ENCODE measurements around the gene GRIA1.

Gene GRIA1

DNA sequence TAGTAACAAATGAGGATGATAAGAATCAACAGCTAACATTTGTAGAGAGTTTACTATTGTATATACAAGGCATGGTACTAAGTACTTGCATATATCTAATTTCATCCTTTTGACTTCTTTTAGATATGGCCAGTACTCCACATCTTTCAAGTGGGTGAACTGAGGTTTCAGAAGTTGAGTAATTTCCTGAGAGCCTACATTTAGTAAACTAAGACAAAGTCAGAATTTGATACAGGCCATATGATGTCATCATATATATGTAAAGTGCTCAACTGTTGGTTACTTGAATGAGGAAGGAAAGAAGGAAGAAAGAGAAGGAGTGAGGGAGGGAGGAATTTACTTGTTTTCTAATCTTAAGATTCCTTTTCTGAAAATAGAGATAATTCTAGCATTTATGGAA lies 52.8 kb downstream of the GRIA1 start:
- Histone ChIP-seq H3K27me3 (ENCODE audit: control insufficient read depth in 1 of 2, insufficient read depth in 2 of 2, low read length in 2 of 2) (no peaks in the 10 kb centered on the region), H3K9ac (ENCODE audit: low read depth in 1 of 2, low read length in 2 of 2) (no peak overlapping the region), H3K36me3 (ENCODE audit: control insufficient read depth in 1 of 2, insufficient read depth in 2 of 2, low read length in 2 of 2) (no peaks in the 10 kb centered on the region), H3K9me3 (ENCODE audit: control insufficient read depth in 1 of 2, low read length in 2 of 2) (no peaks in the 10 kb centered on the region), H3K4me3 (ENCODE audit: low read depth in 1 of 2, low read length in 2 of 2) (no peak overlapping the region), H3K27ac (ENCODE audit: low read depth, low read length) (no peak overlapping the region), H3K4me1 (ENCODE audit: control insufficient read depth in 1 of 2, insufficient read depth in 2 of 2, low read length in 2 of 2) (no peaks in the 10 kb centered on the region)

DNA sequence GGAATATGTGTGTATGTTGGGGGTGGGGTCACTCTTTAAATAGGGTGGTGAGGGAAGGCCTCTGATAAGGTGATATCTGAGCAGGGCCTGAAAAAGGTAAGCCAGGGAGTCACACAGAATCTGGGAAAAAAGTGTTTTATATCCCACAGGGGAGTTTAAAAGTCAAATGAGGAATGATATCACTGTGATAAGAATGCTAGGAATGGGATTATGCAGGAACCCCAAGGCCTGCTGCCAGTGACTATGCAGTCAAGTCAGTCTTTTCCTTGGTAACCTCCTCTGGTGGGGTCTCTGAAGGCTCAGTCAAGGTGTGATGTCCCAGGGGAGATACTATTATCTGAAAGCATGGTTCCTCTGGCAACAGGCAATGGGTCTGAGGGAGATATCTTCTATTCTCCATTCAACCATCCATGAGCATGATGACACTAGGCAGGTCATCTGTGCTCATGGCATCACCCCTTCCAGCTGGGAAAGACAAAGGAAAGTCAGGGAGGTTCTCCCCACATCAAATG lies 53.5 kb downstream of the GRIA1 start:
- Histone ChIP-seq H3K4me3 (ENCODE audit: low read depth in 1 of 2, low read length in 2 of 2) (no peak overlapping the region), H3K36me3 (ENCODE audit: control insufficient read depth in 1 of 2, insufficient read depth in 2 of 2, low read length in 2 of 2) (no peaks in the 10 kb centered on the region), H3K4me1 (ENCODE audit: control insufficient read depth in 1 of 2, insufficient read depth in 2 of 2, low read length in 2 of 2) (no peaks in the 10 kb centered on the region), H3K27ac (ENCODE audit: low read depth, low read length) (no peak overlapping the region), H3K9me3 (ENCODE audit: control insufficient read depth in 1 of 2, low read length in 2 of 2) (no peaks in the 10 kb centered on the region), H3K27me3 (ENCODE audit: control insufficient read depth in 1 of 2, insufficient read depth in 2 of 2, low read length in 2 of 2) (no peaks in the 10 kb centered on the region), H3K9ac (ENCODE audit: low read depth in 1 of 2, low read length in 2 of 2) (no peak overlapping the region)

DNA sequence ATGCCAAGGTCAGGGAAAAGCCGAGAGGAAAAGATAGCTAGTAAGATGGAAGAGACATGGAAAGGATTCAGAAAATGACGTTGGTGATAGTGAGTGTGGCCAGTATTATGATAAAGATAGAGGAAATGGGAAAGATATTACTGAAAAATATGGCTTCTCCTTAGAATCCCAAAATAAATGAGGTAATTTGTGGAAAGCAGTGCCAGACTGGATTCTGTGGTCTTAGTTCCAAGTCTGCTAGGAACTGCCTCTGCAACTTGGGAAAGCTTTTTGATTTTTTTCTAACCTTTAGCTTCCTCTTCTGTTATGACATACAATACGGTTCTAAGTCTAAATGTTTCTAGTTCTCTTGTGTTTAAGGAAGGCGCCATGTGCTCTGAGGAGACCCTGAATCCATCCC lies 54.2 kb downstream of the GRIA1 start:
- H3K27ac ChIP-seq (ENCODE audit: low read depth, low read length) = no peak overlapping the region
- no peaks in the 10 kb centered on the region for H3K27me3 ChIP-seq (ENCODE audit: control insufficient read depth in 1 of 2, insufficient read depth in 2 of 2, low read length in 2 of 2)
- H3K4me3 ChIP-seq (ENCODE audit: low read depth in 1 of 2, low read length in 2 of 2) = no peak overlapping the region
- H3K9me3 ChIP-seq (ENCODE audit: control insufficient read depth in 1 of 2, low read length in 2 of 2) = no peaks in the 10 kb centered on the region
- no peaks in the 10 kb centered on the region for H3K36me3 ChIP-seq (ENCODE audit: control insufficient read depth in 1 of 2, insufficient read depth in 2 of 2, low read length in 2 of 2)
- no peaks in the 10 kb centered on the region for H3K4me1 ChIP-seq (ENCODE audit: control insufficient read depth in 1 of 2, insufficient read depth in 2 of 2, low read length in 2 of 2)
- no peak overlapping the region for H3K9ac ChIP-seq (ENCODE audit: low read depth in 1 of 2, low read length in 2 of 2)

DNA sequence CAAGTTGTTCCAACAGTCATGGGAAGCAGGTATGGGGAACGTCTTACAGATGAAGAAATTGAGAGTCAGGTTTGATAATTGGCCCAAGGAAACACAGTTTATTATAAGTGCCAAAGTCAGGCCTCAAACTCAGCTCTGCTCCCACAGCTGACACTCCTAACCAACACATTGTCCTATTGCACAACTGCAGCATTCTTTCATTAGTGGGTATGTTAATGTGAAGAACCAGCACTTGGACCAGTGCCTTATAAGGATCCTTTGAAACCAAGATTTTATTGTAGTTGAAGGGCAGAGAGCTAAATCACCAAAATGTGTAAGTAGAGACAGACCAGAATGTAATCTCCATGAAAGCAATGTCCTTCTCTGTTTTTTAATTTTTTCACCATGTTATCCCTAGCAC lies 56.1 kb downstream of the GRIA1 start:
- Histone ChIP-seq H3K4me3 (ENCODE audit: low read depth in 1 of 2, low read length in 2 of 2) (no peak overlapping the region), H3K9me3 (ENCODE audit: control insufficient read depth in 1 of 2, low read length in 2 of 2) (no peaks in the 10 kb centered on the region), H3K4me1 (ENCODE audit: control insufficient read depth in 1 of 2, insufficient read depth in 2 of 2, low read length in 2 of 2) (no peaks in the 10 kb centered on the region), H3K27me3 (ENCODE audit: control insufficient read depth in 1 of 2, insufficient read depth in 2 of 2, low read length in 2 of 2) (no peaks in the 10 kb centered on the region), H3K9ac (ENCODE audit: low read depth in 1 of 2, low read length in 2 of 2) (no peak overlapping the region), H3K27ac (ENCODE audit: low read depth, low read length) (no peak overlapping the region), H3K36me3 (ENCODE audit: control insufficient read depth in 1 of 2, insufficient read depth in 2 of 2, low read length in 2 of 2) (no peaks in the 10 kb centered on the region)

DNA sequence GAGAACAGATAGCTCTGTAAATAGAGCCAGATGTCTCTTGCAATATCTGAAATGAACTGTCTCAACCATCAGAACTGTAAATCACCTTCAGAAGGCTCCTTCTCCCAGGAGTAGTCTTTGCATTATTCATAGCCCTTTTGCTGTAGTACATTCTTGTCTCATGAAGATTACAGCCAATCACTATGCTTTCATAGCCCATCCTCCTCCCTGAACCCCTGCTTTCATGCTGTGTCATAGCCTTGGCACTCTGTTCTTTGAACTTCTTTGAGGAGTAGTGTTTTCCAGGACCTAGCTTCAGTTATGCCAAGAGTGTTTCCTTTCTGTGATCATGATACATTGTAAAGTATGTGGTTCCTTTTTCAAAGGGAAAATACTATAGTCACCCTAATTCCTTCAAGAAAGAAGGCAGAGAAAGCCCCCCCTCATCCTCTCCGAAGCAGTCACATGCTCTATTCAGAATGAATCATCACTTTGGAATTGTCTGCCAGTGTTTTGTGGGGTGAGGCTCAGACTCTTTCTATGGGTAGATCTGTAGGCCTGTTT lies 61.1 kb downstream of the GRIA1 start:
- H3K27me3 ChIP-seq (ENCODE audit: control insufficient read depth in 1 of 2, insufficient read depth in 2 of 2, low read length in 2 of 2) = no peaks in the 10 kb centered on the region
- H3K9ac ChIP-seq (ENCODE audit: low read depth in 1 of 2, low read length in 2 of 2) = no peak overlapping the region
- H3K4me1 ChIP-seq (ENCODE audit: control insufficient read depth in 1 of 2, insufficient read depth in 2 of 2, low read length in 2 of 2) = peaks cover 0 to 4% of the 10 kb centered on the region in 2 donors
- H3K27ac ChIP-seq (ENCODE audit: low read depth, low read length) = no peak overlapping the region
- H3K4me3 ChIP-seq (ENCODE audit: low read depth in 1 of 2, low read length in 2 of 2) = no peak overlapping the region
- H3K9me3 ChIP-seq (ENCODE audit: control insufficient read depth in 1 of 2, low read length in 2 of 2) = no peaks in the 10 kb centered on the region
- H3K36me3 ChIP-seq (ENCODE audit: control insufficient read depth in 1 of 2, insufficient read depth in 2 of 2, low read length in 2 of 2) = no peaks in the 10 kb centered on the region

DNA sequence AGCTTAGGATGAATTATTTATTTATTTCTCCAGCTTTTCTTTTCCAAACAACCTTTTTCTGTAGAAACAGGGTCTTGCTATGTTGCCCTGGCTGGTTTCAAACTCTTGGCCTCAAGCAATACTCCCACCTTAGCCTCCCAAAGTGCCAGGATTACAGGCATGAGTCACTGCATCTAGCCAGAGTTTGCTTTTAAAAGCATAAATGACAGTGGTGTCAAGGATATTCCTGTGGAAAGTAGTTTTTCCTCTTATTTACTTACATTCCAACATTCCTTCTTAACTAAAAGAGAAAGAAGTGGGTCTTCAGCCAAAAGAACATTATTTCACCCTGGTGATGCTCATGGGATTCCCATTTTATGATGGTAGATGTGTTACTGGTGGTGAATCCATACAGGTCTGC lies 62.4 kb downstream of the GRIA1 start:
- no peak overlapping the region for H3K4me3 ChIP-seq (ENCODE audit: low read depth in 1 of 2, low read length in 2 of 2)

DNA sequence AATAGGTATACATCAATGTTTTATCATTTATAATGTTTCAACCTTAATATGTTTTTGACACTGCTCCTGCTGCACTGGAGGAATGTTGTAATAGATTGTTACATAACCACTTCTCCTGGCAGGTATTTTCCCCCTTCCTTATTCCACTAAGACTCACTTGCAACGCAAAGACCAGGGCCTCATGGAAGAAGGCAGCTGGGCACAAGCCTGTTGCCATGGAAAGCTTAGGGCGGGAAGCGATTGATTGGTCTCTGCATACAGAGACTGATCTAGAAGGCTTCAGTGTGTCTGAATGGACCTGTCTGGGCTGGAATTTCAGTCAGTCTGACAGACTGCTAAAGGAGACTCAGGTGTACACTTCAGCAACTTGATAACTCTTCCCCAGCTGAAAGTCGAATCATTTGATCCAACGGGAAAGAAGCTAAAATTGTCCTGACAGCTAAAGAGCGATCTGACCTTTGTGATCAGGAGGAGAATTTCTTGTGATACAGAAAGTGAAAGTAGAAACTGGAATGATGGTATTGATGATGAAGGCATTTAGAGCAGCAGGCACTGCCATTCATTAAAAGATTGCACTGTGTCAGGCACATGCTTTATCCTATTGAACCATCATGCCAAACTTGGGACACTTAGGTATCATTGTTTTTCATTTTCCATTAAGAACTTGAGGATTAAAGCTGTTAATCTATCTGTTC lies 65.1 kb downstream of the GRIA1 start:
- H3K27me3 ChIP-seq (ENCODE audit: control insufficient read depth in 1 of 2, insufficient read depth in 2 of 2, low read length in 2 of 2) = no peaks in the 10 kb centered on the region
- no peak overlapping the region for H3K27ac ChIP-seq (ENCODE audit: low read depth, low read length)
- no peaks in the 10 kb centered on the region for H3K9me3 ChIP-seq (ENCODE audit: control insufficient read depth in 1 of 2, low read length in 2 of 2)
- H3K36me3 ChIP-seq (ENCODE audit: control insufficient read depth in 1 of 2, insufficient read depth in 2 of 2, low read length in 2 of 2) = no peaks in the 10 kb centered on the region
- peak overlapping the region; percentile 38 to 51 for H3K4me3 ChIP-seq (ENCODE audit: low read depth in 1 of 2, low read length in 2 of 2)
- no peak overlapping the region for H3K9ac ChIP-seq (ENCODE audit: low read depth in 1 of 2, low read length in 2 of 2)
- H3K4me1 ChIP-seq (ENCODE audit: control insufficient read depth in 1 of 2, insufficient read depth in 2 of 2, low read length in 2 of 2) = peaks cover 0 to 4% of the 10 kb centered on the region in 2 donors

More for the DNA sequence above, 62.4 kb downstream of the GRIA1 start:
- Histone ChIP-seq H3K9me3 (ENCODE audit: control insufficient read depth in 1 of 2, low read length in 2 of 2) (no peaks in the 10 kb centered on the region), H3K4me1 (ENCODE audit: control insufficient read depth in 1 of 2, insufficient read depth in 2 of 2, low read length in 2 of 2) (peaks cover 0 to 4% of the 10 kb centered on the region in 2 donors), H3K9ac (ENCODE audit: low read depth in 1 of 2, low read length in 2 of 2) (no peak overlapping the region), H3K27ac (ENCODE audit: low read depth, low read length) (no peak overlapping the region), H3K36me3 (ENCODE audit: control insufficient read depth in 1 of 2, insufficient read depth in 2 of 2, low read length in 2 of 2) (no peaks in the 10 kb centered on the region), H3K27me3 (ENCODE audit: control insufficient read depth in 1 of 2, insufficient read depth in 2 of 2, low read length in 2 of 2) (no peaks in the 10 kb centered on the region)

DNA sequence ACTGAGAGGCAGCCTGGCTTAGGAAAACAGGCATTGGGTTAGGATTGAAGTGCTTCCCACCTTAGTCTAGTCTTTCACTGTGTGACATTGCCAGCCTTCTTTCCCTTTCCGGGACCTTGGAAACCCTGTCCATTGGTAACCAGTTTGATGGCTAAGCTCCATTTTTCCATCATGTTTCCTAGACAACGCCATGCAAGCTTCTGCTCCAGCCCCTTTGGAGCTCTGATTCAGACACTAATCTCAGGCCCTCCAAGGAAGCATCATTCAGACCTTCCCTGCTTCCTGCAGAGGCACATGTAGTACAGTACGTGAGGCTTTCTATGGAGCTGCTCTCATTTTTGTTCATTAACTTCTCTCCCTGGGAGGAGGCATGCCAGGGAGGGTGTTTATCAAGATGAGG lies 68.5 kb downstream of the GRIA1 start:
- H3K27me3 ChIP-seq (ENCODE audit: control insufficient read depth in 1 of 2, insufficient read depth in 2 of 2, low read length in 2 of 2) = no peaks in the 10 kb centered on the region
- no peaks in the 10 kb centered on the region for H3K36me3 ChIP-seq (ENCODE audit: control insufficient read depth in 1 of 2, insufficient read depth in 2 of 2, low read length in 2 of 2)
- no peak overlapping the region for H3K4me3 ChIP-seq (ENCODE audit: low read depth in 1 of 2, low read length in 2 of 2)
- H3K4me1 ChIP-seq (ENCODE audit: control insufficient read depth in 1 of 2, insufficient read depth in 2 of 2, low read length in 2 of 2) = peaks cover 0 to 4% of the 10 kb centered on the region in 2 donors
- no peaks in the 10 kb centered on the region for H3K9me3 ChIP-seq (ENCODE audit: control insufficient read depth in 1 of 2, low read length in 2 of 2)
- H3K9ac ChIP-seq (ENCODE audit: low read depth in 1 of 2, low read length in 2 of 2) = no peak overlapping the region
- H3K27ac ChIP-seq (ENCODE audit: low read depth, low read length) = no peak overlapping the region

DNA sequence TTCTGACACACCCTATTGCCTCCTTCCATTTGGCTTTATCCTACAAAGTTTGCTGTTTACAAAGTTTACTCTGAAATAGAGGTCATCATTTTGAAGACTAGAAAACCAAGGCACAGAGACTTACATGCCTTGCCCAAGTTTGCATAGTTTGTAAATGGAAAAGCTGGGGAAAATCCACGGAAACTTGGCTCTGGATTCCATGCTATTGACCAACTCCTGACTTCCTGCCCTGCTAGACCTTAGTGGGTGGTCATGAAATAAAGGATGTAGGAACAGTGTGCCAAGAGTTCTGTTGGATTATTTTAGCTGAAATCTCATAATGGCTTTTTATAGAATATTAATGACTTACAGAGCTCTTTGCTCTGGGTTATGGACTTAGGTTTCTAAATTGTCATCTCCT lies 69.5 kb downstream of the GRIA1 start:
- Histone ChIP-seq H3K36me3 (ENCODE audit: control insufficient read depth in 1 of 2, insufficient read depth in 2 of 2, low read length in 2 of 2) (no peaks in the 10 kb centered on the region), H3K27ac (ENCODE audit: low read depth, low read length) (no peak overlapping the region), H3K9ac (ENCODE audit: low read depth in 1 of 2, low read length in 2 of 2) (no peak overlapping the region), H3K9me3 (ENCODE audit: control insufficient read depth in 1 of 2, low read length in 2 of 2) (no peaks in the 10 kb centered on the region), H3K4me3 (ENCODE audit: low read depth in 1 of 2, low read length in 2 of 2) (no peak overlapping the region), H3K4me1 (ENCODE audit: control insufficient read depth in 1 of 2, insufficient read depth in 2 of 2, low read length in 2 of 2) (peaks cover 0 to 4% of the 10 kb centered on the region in 2 donors), H3K27me3 (ENCODE audit: control insufficient read depth in 1 of 2, insufficient read depth in 2 of 2, low read length in 2 of 2) (no peaks in the 10 kb centered on the region)

DNA sequence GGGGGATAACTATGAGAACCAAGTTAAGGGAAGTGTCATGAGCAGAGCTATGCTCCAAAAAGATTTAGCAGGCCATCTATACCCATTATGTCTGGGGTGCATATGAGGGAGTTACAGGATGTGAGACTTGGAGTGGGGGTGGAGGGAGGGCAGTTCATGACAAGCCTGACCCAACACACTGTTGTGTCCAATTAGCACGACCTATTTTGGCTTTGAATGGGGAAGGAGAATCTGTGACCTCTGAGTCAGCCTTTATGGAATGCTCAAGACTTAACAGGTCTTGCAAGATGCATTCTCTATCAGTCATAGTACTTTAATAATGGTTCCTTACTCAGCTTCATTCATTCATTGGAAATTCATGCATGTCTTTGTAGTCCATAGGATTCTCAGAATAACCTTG lies 71.7 kb downstream of the GRIA1 start:
- no peaks in the 10 kb centered on the region for H3K36me3 ChIP-seq (ENCODE audit: control insufficient read depth in 1 of 2, insufficient read depth in 2 of 2, low read length in 2 of 2)
- no peak overlapping the region for H3K4me3 ChIP-seq (ENCODE audit: low read depth in 1 of 2, low read length in 2 of 2)
- no peaks in the 10 kb centered on the region for H3K9me3 ChIP-seq (ENCODE audit: control insufficient read depth in 1 of 2, low read length in 2 of 2)
- H3K9ac ChIP-seq (ENCODE audit: low read depth in 1 of 2, low read length in 2 of 2) = no peak overlapping the region
- no peaks in the 10 kb centered on the region for H3K4me1 ChIP-seq (ENCODE audit: control insufficient read depth in 1 of 2, insufficient read depth in 2 of 2, low read length in 2 of 2)
- H3K27me3 ChIP-seq (ENCODE audit: control insufficient read depth in 1 of 2, insufficient read depth in 2 of 2, low read length in 2 of 2) = no peaks in the 10 kb centered on the region
- no peak overlapping the region for H3K27ac ChIP-seq (ENCODE audit: low read depth, low read length)

Data from duodenal mucosa (tissue), 2 donors.